ENCODE measurements around the gene HAUS5.

DNA sequence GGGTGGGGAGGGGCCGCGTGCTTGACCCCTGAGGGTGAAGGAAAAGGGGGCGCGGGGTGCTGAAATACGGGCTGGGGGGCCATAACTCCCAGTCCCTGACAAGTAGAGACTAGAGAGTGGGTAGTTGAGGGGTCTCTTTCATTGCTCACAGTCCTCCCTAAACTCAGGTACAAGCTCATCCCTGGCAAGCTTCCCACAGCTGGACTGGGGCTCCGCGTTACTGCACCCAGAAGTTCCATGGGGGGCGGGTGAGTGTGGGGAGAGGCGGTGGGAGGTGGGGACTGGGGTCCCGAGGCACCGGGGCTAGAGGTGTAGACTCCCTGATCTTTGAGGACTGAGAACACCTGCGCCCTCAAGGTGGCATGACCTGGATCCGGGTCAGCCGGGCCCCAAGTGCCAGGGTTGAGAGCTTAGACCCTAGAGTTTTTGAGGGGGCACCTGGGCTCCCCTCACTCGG is 30.3 kb downstream of the HAUS5 start:
- TF ChIP-seq, protein P1, sequence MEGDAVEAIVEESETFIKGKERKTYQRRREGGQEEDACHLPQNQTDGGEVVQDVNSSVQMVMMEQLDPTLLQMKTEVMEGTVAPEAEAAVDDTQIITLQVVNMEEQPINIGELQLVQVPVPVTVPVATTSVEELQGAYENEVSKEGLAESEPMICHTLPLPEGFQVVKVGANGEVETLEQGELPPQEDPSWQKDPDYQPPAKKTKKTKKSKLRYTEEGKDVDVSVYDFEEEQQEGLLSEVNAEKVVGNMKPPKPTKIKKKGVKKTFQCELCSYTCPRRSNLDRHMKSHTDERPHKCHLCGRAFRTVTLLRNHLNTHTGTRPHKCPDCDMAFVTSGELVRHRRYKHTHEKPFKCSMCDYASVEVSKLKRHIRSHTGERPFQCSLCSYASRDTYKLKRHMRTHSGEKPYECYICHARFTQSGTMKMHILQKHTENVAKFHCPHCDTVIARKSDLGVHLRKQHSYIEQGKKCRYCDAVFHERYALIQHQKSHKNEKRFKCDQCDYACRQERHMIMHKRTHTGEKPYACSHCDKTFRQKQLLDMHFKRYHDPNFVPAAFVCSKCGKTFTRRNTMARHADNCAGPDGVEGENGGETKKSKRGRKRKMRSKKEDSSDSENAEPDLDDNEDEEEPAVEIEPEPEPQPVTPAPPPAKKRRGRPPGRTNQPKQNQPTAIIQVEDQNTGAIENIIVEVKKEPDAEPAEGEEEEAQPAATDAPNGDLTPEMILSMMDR (IDR thresholded peaks at IDR 0.05; ENCODE audit: control extremely low read depth in 1 of 3, insufficient read depth in 1 of 3, low read depth in 1 of 3, low read length in 3 of 3) = no peak
- TF ChIP-seq ASH2L (IDR thresholded peaks at IDR 0.05; ENCODE audit: low read length) = no peak
